Measurements from ENCODE around the gene MYOG. TPM values are rescaled to one million over a fixed set of nuclear protein-coding genes. Genes with fewer than 3 reads are reported as not detected.

The MYOG gene
- total RNA-seq, 2 experiments from 2014 or later = not detected

GRCh38 chr1:203054184-203054583, 31.6 kb downstream of the MYOG start:
- TF ChIP-seq, protein P1, sequence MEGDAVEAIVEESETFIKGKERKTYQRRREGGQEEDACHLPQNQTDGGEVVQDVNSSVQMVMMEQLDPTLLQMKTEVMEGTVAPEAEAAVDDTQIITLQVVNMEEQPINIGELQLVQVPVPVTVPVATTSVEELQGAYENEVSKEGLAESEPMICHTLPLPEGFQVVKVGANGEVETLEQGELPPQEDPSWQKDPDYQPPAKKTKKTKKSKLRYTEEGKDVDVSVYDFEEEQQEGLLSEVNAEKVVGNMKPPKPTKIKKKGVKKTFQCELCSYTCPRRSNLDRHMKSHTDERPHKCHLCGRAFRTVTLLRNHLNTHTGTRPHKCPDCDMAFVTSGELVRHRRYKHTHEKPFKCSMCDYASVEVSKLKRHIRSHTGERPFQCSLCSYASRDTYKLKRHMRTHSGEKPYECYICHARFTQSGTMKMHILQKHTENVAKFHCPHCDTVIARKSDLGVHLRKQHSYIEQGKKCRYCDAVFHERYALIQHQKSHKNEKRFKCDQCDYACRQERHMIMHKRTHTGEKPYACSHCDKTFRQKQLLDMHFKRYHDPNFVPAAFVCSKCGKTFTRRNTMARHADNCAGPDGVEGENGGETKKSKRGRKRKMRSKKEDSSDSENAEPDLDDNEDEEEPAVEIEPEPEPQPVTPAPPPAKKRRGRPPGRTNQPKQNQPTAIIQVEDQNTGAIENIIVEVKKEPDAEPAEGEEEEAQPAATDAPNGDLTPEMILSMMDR (conservative IDR thresholded peaks at IDR 0.05; ENCODE audit: low read length) = no peak
- TF ChIP-seq EZH2phosphoT487 (IDR thresholded peaks at IDR 0.05; ENCODE audit: borderline replicate concordance, low read depth, low read length) = no peak
- H3K4me2 ChIP-seq (ENCODE audit: low read length) = no peak overlapping the region
- no TSS peak for BruUV-seq (replicated peaks)

DNA sequence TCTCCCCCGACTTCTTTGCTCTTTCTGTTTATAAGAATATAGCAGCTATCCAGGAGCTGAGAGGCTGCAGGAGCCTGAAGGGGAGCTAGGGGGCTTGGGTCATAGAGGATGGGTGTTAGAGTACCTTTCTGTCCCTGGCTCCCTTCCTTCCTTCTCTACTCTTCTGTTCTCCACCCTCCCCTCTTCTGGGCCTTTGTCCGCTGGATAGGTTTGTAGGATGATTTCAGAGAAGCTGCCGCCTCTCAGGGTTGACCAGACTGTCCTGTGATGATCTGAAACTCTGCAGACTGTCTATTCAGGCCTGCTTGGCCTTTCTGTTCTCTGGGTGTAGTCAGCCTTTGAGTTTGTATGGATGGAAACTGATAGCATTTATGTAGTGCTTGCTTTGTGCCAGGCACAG, 33.2 kb downstream of the MYOG start:
- intact Hi-C loops (cut with micrococcal nuclease; ENCODE audit: unreplicated experiment) = no loop called here
- Histone ChIP-seq H3K4me2 (ENCODE audit: low read length) (no peak overlapping the region), H2AFZ (ENCODE audit: low read length) (no peak overlapping the region), H3K9me3 (ENCODE audit: low read length) (no peaks in the 10 kb centered on the region), H3K9me2 (ENCODE audit: insufficient read depth, low read length) (no peaks in the 10 kb centered on the region), H3K4me3 (ENCODE audit: low read depth, low read length, poor library complexity, severe bottlenecking) (no peak overlapping the region), H3K4me1 (ENCODE audit: insufficient read depth, low read length, poor library complexity, severe bottlenecking) (no peaks in the 10 kb centered on the region), H3K79me2 (ENCODE audit: insufficient read depth, low read depth, low read length) (no peaks in the 10 kb centered on the region), H3K36me3 (ENCODE audit: insufficient read depth, low read length) (no peaks in the 10 kb centered on the region), H3K27ac (ENCODE audit: low read depth, low read length, poor library complexity, severe bottlenecking) (no peak overlapping the region), H4K20me1 (ENCODE audit: insufficient read depth, low read length) (no peaks in the 10 kb centered on the region)
- TF ChIP-seq, protein P1 (conservative IDR thresholded peaks at IDR 0.05; ENCODE audit: low read length) = no peak
- TF ChIP-seq EZH2phosphoT487 (IDR thresholded peaks at IDR 0.05; ENCODE audit: borderline replicate concordance, low read depth, low read length) = no peak
- no peak for DNase-seq (ENCODE audit: low spot score)
- POLR2A ChIA-PET = no interaction called here
- CTCF ChIA-PET (ENCODE audit: unreplicated experiment) = no interaction called here
- BruUV-seq (replicated peaks) = no TSS peak

More at GRCh38 chr1:203054184-203054583, 31.6 kb downstream of the MYOG start:
- ChIA-PET CTCF (ENCODE audit: unreplicated experiment) (no interaction called here), POLR2A (interaction anchor here (0.6 kb wide), 1 partner anchor 569 kb away, joined by 3 read pairs; no protein-coding TSS in a partner anchor)
- H3K9me3 ChIP-seq (ENCODE audit: low read length) = no peaks in the 10 kb centered on the region
- no peaks in the 10 kb centered on the region for H4K20me1 ChIP-seq (ENCODE audit: insufficient read depth, low read length)
- H3K27ac ChIP-seq (ENCODE audit: low read depth, low read length, poor library complexity, severe bottlenecking) = no peak overlapping the region
- H3K4me1 ChIP-seq (ENCODE audit: insufficient read depth, low read length, poor library complexity, severe bottlenecking) = no peaks in the 10 kb centered on the region
- H3K79me2 ChIP-seq (ENCODE audit: insufficient read depth, low read depth, low read length) = no peaks in the 10 kb centered on the region
- H3K4me3 ChIP-seq (ENCODE audit: low read depth, low read length, poor library complexity, severe bottlenecking) = no peak overlapping the region
- no peak for DNase-seq (ENCODE audit: low spot score)
- H3K36me3 ChIP-seq (ENCODE audit: insufficient read depth, low read length) = no peaks in the 10 kb centered on the region
- intact Hi-C loops (cut with micrococcal nuclease; ENCODE audit: unreplicated experiment) = no loop called here
- H2AFZ ChIP-seq (ENCODE audit: low read length) = no peak overlapping the region
- H3K9me2 ChIP-seq (ENCODE audit: insufficient read depth, low read length) = no peaks in the 10 kb centered on the region

DNA sequence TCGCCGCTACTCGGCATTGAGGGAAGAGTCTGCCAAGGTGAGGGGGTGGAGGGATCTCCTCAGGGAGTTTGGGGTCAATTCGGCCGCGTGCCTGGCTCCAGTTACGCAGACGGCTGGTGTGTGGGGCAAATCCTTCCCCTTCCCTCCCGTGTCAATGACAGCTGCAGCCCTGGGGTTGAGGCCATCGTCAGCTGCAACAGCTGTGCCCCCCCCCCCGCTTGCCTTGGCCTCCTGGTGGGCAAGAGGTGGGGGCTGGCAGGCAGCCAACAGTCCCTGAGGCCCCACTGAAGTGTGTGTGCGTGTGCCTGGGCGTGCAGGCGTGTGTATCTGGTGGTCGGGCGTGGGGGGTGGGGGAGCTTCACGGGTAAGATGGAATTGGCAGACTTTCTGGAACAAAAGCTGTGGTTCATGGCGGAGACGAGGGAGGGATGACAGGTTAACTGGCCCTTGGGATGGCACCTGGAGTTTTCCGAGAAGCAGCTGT, 33.9 kb downstream of the MYOG start:
- Histone ChIP-seq H3K36me3 (ENCODE audit: insufficient read depth, low read length) (no peaks in the 10 kb centered on the region), H3K27ac (ENCODE audit: low read depth, low read length, poor library complexity, severe bottlenecking) (no peak overlapping the region), H4K20me1 (ENCODE audit: insufficient read depth, low read length) (no peaks in the 10 kb centered on the region), H3K9me3 (ENCODE audit: low read length) (no peaks in the 10 kb centered on the region), H2AFZ (ENCODE audit: low read length) (no peak overlapping the region), H3K9me2 (ENCODE audit: insufficient read depth, low read length) (no peaks in the 10 kb centered on the region), H3K4me1 (ENCODE audit: insufficient read depth, low read length, poor library complexity, severe bottlenecking) (no peaks in the 10 kb centered on the region), H3K79me2 (ENCODE audit: insufficient read depth, low read depth, low read length) (no peaks in the 10 kb centered on the region), H3K4me3 (ENCODE audit: low read depth, low read length, poor library complexity, severe bottlenecking) (no peak overlapping the region), H3K4me2 (ENCODE audit: low read length) (no peak overlapping the region)
- TF ChIP-seq, protein P1 (conservative IDR thresholded peaks at IDR 0.05; ENCODE audit: low read length) = no peak
- no peak for TF ChIP-seq EZH2phosphoT487 (IDR thresholded peaks at IDR 0.05; ENCODE audit: borderline replicate concordance, low read depth, low read length)
- intact Hi-C loops (cut with micrococcal nuclease; ENCODE audit: unreplicated experiment) = no loop called here
- ChIA-PET POLR2A (no interaction called here), CTCF (ENCODE audit: unreplicated experiment) (interaction anchor here (0.8 kb wide), 1 partner anchor 22 kb away, joined by 4 read pairs; no protein-coding TSS in a partner anchor)
- DNase-seq (ENCODE audit: low spot score) = no peak
- BruUV-seq (replicated peaks) = no TSS peak
